Neural crest cell (in vitro differentiated cells): ENCODE measurements around the gene HDAC5. TPM values are rescaled to one million over a fixed set of nuclear protein-coding genes. Genes with fewer than 3 reads are reported as not detected.

Experiments
- DNase-seq: peaks from one replicate; pipeline ENCODE4 v3.0.0; 2021; ENCODE audit warnings: low read depth, mixed read lengths, low spot score
- H3K27ac Mint-ChIP-seq: one replicate; pipeline ENCODE4 v1.8.0; 2021; ENCODE audit warnings: mild to moderate bottlenecking, mixed read lengths; ENCODE audit not compliant: unreplicated experiment
- H3K27me3 Mint-ChIP-seq: 2 replicates; pipeline ENCODE4 v1.8.0; 2021; ENCODE audit warnings: low read depth, mild to moderate bottlenecking, mixed read lengths
- H3K36me3 Mint-ChIP-seq: 2 replicates; pipeline ENCODE4 v1.8.0; 2021; ENCODE audit warnings: low read depth, mild to moderate bottlenecking, mixed read lengths
- H3K4me1 Mint-ChIP-seq: 2 replicates; pipeline ENCODE4 v1.8.0; 2021; ENCODE audit warnings: mixed read lengths
- H3K4me3 Mint-ChIP-seq: one replicate; pipeline ENCODE4 v1.8.0; 2021; ENCODE audit warnings: mild to moderate bottlenecking, mixed read lengths
- H3K9me3 Mint-ChIP-seq: 2 replicates; pipeline ENCODE4 v1.8.0; 2021; ENCODE audit warnings: mixed read lengths
- CTCF ChIP-seq: fragments of 200-600 bp; sonication (generic); conservative IDR thresholded peaks from 2 replicates; pipeline ENCODE4 v1.5.0; 2021; ENCODE audit warnings: antibody characterized with exemption, mild to moderate bottlenecking
- total RNA-seq: library from RNA; stranded (reverse); gene quantifications from 2 replicates; pipeline ENCODE4 v1.2.1, GENCODE V29; 2021

The HDAC5 gene
- total RNA-seq, 1 donor from 2014 or later = 27.1 TPM

GRCh38 chr17:44113868-44114840 lies 9.3 kb downstream of the HDAC5 start:
- no peaks in the 10 kb centered on the region for H3K27me3 Mint-ChIP-seq
- no peak overlapping the region for H3K4me3 Mint-ChIP-seq
- TF ChIP-seq CTCF = no peak
- DNase-seq = no peak
- H3K36me3 Mint-ChIP-seq = no peaks in the 10 kb centered on the region
- H3K9me3 Mint-ChIP-seq = no peaks in the 10 kb centered on the region
- no peak overlapping the region for H3K27ac Mint-ChIP-seq
- peaks cover 12% of the 10 kb centered on the region for H3K4me1 Mint-ChIP-seq

GRCh38 chr17:44113382-44113781 lies 10.1 kb downstream of the HDAC5 start:
- Mint-ChIP-seq H3K27ac (no peak overlapping the region), H3K4me3 (no peak overlapping the region), H3K36me3 (no peaks in the 10 kb centered on the region), H3K4me1 (peaks cover 17% of the 10 kb centered on the region), H3K9me3 (no peaks in the 10 kb centered on the region), H3K27me3 (no peaks in the 10 kb centered on the region)
- TF ChIP-seq CTCF = no peak
- DNase-seq = no peak

GRCh38 chr17:44112284-44113280 lies 10.9 kb downstream of the HDAC5 start:
- no peaks in the 10 kb centered on the region for H3K27me3 Mint-ChIP-seq
- no peak for TF ChIP-seq CTCF
- peaks cover 24% of the 10 kb centered on the region for H3K4me1 Mint-ChIP-seq
- no peaks in the 10 kb centered on the region for H3K36me3 Mint-ChIP-seq
- H3K9me3 Mint-ChIP-seq = no peaks in the 10 kb centered on the region
- H3K27ac Mint-ChIP-seq = no peak overlapping the region
- DNase-seq = no peak
- no peak overlapping the region for H3K4me3 Mint-ChIP-seq

- no peaks in the 10 kb centered on the region for H3K27me3 Mint-ChIP-seq
Observed at GRCh38 chr17:44111777-44112176, 11.7 kb downstream of the HDAC5 start.

More at GRCh38 chr17:44111777-44112176, 11.7 kb downstream of the HDAC5 start:
- Mint-ChIP-seq H3K36me3 (no peaks in the 10 kb centered on the region), H3K4me1 (peaks cover 27% of the 10 kb centered on the region), H3K4me3 (no peak overlapping the region), H3K27ac (no peak overlapping the region), H3K9me3 (no peaks in the 10 kb centered on the region)
- TF ChIP-seq CTCF = no peak
- DNase-seq = no peak
